K562 (cell line): ENCODE data around the gene TBX19. TPM values are rescaled to one million over a fixed set of nuclear protein-coding genes. Genes with fewer than 3 reads are reported as not detected.

Experiments
- ATAC-seq: fragments of 200-7000 bp; cut with Tn5 transposase; 3 replicates; pipeline ENCODE4 v1.9.1; 2020; ENCODE audit warnings: moderate library complexity
- BruUV-seq: library from RNA; stranded (reverse); fragments of 400-500 nt; replicated peaks from 2 replicates; lab custom pipeline; 2021; lab: Mats Ljungman, UMichigan
- CTCF ChIA-PET: fragments of 300-600 bp; formaldehyde crosslinking; extraction: SDS; loops from one replicate; lab custom pipeline; 2021; ENCODE audit warnings: low intra/inter-chr PET ratio; lab: Yijun Ruan, JAX
- POLR2A ChIA-PET: fragments of 300-600, 350-650 bp; sonication (Branson Sonifier 250); formaldehyde crosslinking; extraction: SDS; loops from one replicate; lab custom pipeline; 2021; ENCODE audit warnings: antibody characterized with exemption, inconsistent platforms; lab: Yijun Ruan, JAX
- DNase-seq, 4 experiments: peaks; one replicate each; pipeline versions ENCODE4 v3.0.0 to v3.0.0-alpha.2; 2011 to 2018; ENCODE audit warnings: low spot score in 3 of 4, mixed read lengths in 3 of 4; ENCODE audit errors: extremely low read depth in 1 of 4
- FAIRE-seq: peaks from 2 replicates; lab custom pipeline; 2011; peaks lifted over from hg19 to GRCh38; lab: Jason Lieb, UNC
- H2AFZ ChIP-seq: 2 replicates; pipeline ENCODE4 v1.6.0; 2011; ENCODE audit warnings: low read depth, low read length, control low read depth, inconsistent platforms
- H3K27ac ChIP-seq: fragments of 200-600 bp; 3 replicates; pipeline ENCODE4 v1.8.0; 2011; ENCODE audit warnings: low read depth, mild to moderate bottlenecking, control low read depth, inconsistent platforms, low read length, moderate library complexity, mixed read lengths; ENCODE audit errors: extremely low read depth
- H3K27me3 ChIP-seq, 2 experiments: fragments of 300-600 bp in 1 of 2; 2 replicates in 1 of 2; 3 replicates in 1 of 2; pipeline versions ENCODE4 v1.6.0 to v1.8.0; 2011; ENCODE audit warnings: inconsistent platforms in 2 of 2, low read length in 2 of 2, mild to moderate bottlenecking in 1 of 2, mixed read lengths in 1 of 2, moderate library complexity in 1 of 2; ENCODE audit not compliant: control insufficient read depth in 2 of 2, insufficient read depth in 2 of 2
- H3K36me3 ChIP-seq: fragments of 300-600 bp; 3 replicates; pipeline ENCODE4 v1.8.0; 2011; ENCODE audit warnings: mild to moderate bottlenecking, low read length, inconsistent platforms; ENCODE audit not compliant: control insufficient read depth, insufficient read depth
- H3K4me1 ChIP-seq, 2 experiments: fragments of 200-600 bp in 1 of 2; replicated peaks in 1 of 2; 2 replicates in 1 of 2; 3 replicates in 1 of 2; pipeline versions ENCODE4 v1.5.1 to v1.8.0; 2011; ENCODE audit warnings: inconsistent platforms in 2 of 2, low read length in 2 of 2, mild to moderate bottlenecking in 1 of 2, mixed read lengths in 1 of 2, moderate library complexity in 1 of 2; ENCODE audit not compliant: control insufficient read depth in 2 of 2, insufficient read depth in 2 of 2
- H3K4me2 ChIP-seq: 2 replicates; pipeline ENCODE4 v1.6.1; 2011; ENCODE audit warnings: low read length, control low read depth, inconsistent platforms, mixed read lengths; ENCODE audit not compliant: insufficient read depth
- H3K4me3 ChIP-seq: fragments of 200-600 bp; sonication (generic), shearing (Covaris generic); 2 replicates; pipeline ENCODE4 v1.5.1; 2016; ENCODE audit warnings: control low read depth, inconsistent platforms
- H3K79me2 ChIP-seq: fragments of 200-600 bp; 3 replicates; pipeline ENCODE4 v1.8.0; 2011; ENCODE audit warnings: low read length, inconsistent platforms; ENCODE audit not compliant: control insufficient read depth, insufficient read depth
- H3K9ac ChIP-seq, 2 experiments: 2 replicates each; pipeline versions ENCODE4 v1.6.0 to v1.6.1; 2011; ENCODE audit warnings: low read depth in 2 of 2, low read length in 2 of 2, control low read depth in 1 of 2, inconsistent platforms in 1 of 2, mild to moderate bottlenecking in 1 of 2, mixed read lengths in 1 of 2; ENCODE audit not compliant: insufficient read depth in 1 of 2
- H3K9me1 ChIP-seq: one replicate; pipeline ENCODE4 v1.6.0; 2011; ENCODE audit warnings: inconsistent platforms, mild to moderate bottlenecking, low read length, moderate library complexity; ENCODE audit not compliant: control insufficient read depth, insufficient read depth
- H3K9me3 ChIP-seq: replicated peaks from 2 replicates; pipeline ENCODE4 v1.5.1; 2011; ENCODE audit warnings: low read depth, low read length, inconsistent platforms; ENCODE audit not compliant: control insufficient read depth, insufficient read depth
- H4K20me1 ChIP-seq: replicated peaks from 2 replicates; pipeline ENCODE4 v1.6.1; 2011; ENCODE audit warnings: low read length, inconsistent platforms, mixed read lengths; ENCODE audit not compliant: control insufficient read depth, insufficient read depth
- BMI1 ChIP-seq: fragments of 150-350 bp; IDR thresholded peaks from 2 replicates; pipeline ENCODE4 v1.6.1; 2014; ENCODE audit warnings: low read length
- CCNT2 ChIP-seq: IDR thresholded peaks from 2 replicates; pipeline ENCODE4 v1.6.1; 2011; ENCODE audit warnings: borderline replicate concordance, low read depth, mild to moderate bottlenecking, moderate library complexity, mixed read lengths, low read length; ENCODE audit not compliant: insufficient read length; ENCODE audit errors: extremely low read depth
- COPS2 ChIP-seq: fragments of 450-650 bp; conservative IDR thresholded peaks from 2 replicates; pipeline ENCODE4 v1.6.1; 2016; ENCODE audit warnings: mild to moderate bottlenecking, moderate library complexity
- FOXK2 ChIP-seq, 2 experiments: fragments of 450-650 bp; IDR thresholded peaks in 1 of 2; conservative IDR thresholded peaks in 1 of 2; 2 replicates each; pipeline ENCODE4 v1.6.1; 2016; ENCODE audit warnings: low read depth in 2 of 2, mild to moderate bottlenecking in 1 of 2
- POLR3G ChIP-seq: IDR thresholded peaks from 2 replicates; pipeline ENCODE4 v1.6.1; 2011; ENCODE audit not compliant: insufficient read length, insufficient replicate concordance; ENCODE audit errors: extremely low read depth
- RBM17 ChIP-seq: fragments of 200-400 bp; formaldehyde crosslinking; IDR thresholded peaks from 2 replicates; pipeline ENCODE4 v1.6.1; 2017; ENCODE audit warnings: low read depth, mild to moderate bottlenecking, low read length, borderline replicate concordance
- SPI1 ChIP-seq: IDR thresholded peaks from 2 replicates; pipeline ENCODE4 v1.6.1; 2011; ENCODE audit warnings: low read depth, low read length, control low read depth, borderline replicate concordance
- ZBTB17 ChIP-seq: fragments of 450-650 bp; formaldehyde crosslinking; IDR thresholded peaks from 2 replicates; pipeline ENCODE4 v1.4.0; 2020; ENCODE audit warnings: mild to moderate bottlenecking
- ZNF311 ChIP-seq: fragments of 250-450 bp; sonication (Bioruptor Pico); IDR thresholded peaks from 2 replicates; pipeline ENCODE4 v1.4.0; 2020; ENCODE audit warnings: mild to moderate bottlenecking, moderate library complexity
- ZSCAN32 ChIP-seq: fragments of 450-650 bp; formaldehyde crosslinking; IDR thresholded peaks from 2 replicates; pipeline ENCODE4 v1.4.0; 2020; ENCODE audit warnings: mild to moderate bottlenecking, moderate library complexity
- WGBS: fragments of 100-300 bp; shearing (Covaris generic); methylation state at CpG from one replicate; pipeline ENCODE4 v1.1.6; 2016; ENCODE audit warnings: low coverage, mixed read lengths; ENCODE audit not compliant: insufficient coverage; ENCODE audit errors: missing lambda C conversion rate; 5-methylcytosine and 5-hydroxymethylcytosine counted together
- in situ Hi-C: fragments of 300-500 bp; cut with MboI; formaldehyde crosslinking; loops from 4 replicates; pipeline ENCODE4 v1.15.0; 2018; ENCODE audit warnings: inconsistent platforms, mixed read lengths
- intact Hi-C: fragments of 100-400 bp; cut with micrococcal nuclease; formaldehyde crosslinking; loops from 2 replicates; pipeline ENCODE4 v1.14.2; 2022
- polyA plus RNA-seq, 8 experiments: library from polyadenylated mRNA; depleted of rRNA in 4 of 8; stranded (reverse) in 5 of 8; unstranded in 3 of 8; fragments of >200 nt; fragmentation: Nextera tagmentation in 2 of 8; fragmentation: Illumina TruSeq in 1 of 8; extraction: Ambion mirVana in 2 of 8; extraction: Trizol in 1 of 8; gene quantifications; 2 replicates each; pipeline versions ENCODE4 v1.2.1 to v1.2.3, GENCODE V29; 2011 to 2014; ENCODE audit warnings: inconsistent platforms in 1 of 8, missing spikeins in 1 of 8
- total RNA-seq, 7 experiments: library from RNA; depleted of rRNA in 6 of 7; stranded (reverse); fragments of >200 nt in 6 of 7; fragmentation: Illumina TruSeq in 2 of 7; extraction: Trizol in 2 of 7; gene quantifications; 2 replicates each; pipeline versions ENCODE4 v1.2.1 to v1.2.3, GENCODE V29; 2011 to 2021; ENCODE audit warnings: low replicate concordance in 1 of 7
- TF ChIP-seq, protein P1 (sequence below): IDR thresholded peaks from 3 replicates; pipeline ENCODE4 v1.6.1; 2011; ENCODE audit warnings: borderline replicate concordance, mild to moderate bottlenecking; ENCODE audit not compliant: insufficient read length, insufficient read depth

TBX19 gene
- total and polyA plus RNA-seq, 9 of the 15 experiments (the other 6 are each of a cell fraction or from before 2014, with no cell fraction given) = 0.32 to 3.1 (median 0.95) TPM

DNA sequence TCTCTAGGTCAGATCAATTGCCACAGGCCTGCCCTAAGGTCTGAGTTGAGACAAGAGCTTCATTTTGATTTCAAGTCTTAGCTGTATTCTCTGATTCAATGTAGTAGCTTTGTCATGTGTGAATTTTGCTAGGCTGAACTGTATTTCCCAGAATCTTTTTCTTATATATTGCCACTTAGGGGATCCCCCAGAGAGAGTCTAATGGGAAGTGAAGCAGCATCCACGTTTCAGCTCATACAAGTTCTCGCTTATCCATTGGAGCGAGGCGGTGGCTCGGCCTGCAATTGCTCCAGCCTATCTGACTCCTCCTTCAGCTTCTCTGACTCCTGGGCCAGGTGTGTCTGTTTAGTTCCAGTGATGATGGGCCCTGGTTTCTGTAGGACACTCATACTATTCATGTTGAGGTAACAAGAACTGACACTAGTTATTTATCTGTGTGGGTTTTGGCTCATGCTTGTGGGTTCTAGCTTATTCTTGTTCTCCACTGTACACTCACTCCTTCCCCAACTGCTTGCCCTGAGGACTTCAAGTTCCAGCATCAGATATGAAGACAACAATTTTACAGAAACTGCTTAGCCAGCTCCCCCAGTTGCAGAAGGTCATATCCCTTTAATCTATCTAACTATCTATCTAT lies 48.2 kb downstream of the TBX19 start:
- H3K4me3 ChIP-seq = no peak overlapping the region
- POLR2A ChIA-PET = interaction anchor here (0.9 to 1.2 kb wide), 2 partner anchors 25 to 27 kb away, joined by 3 read pairs; no protein-coding TSS in a partner anchor

More for the DNA sequence above, 48.2 kb downstream of the TBX19 start:
- BruUV-seq = no TSS peak
- Histone ChIP-seq H3K27me3 (no peaks in the 10 kb centered on the region), H3K27ac (no peak overlapping the region), H3K9me3 (no peaks in the 10 kb centered on the region), H3K9ac (no peak overlapping the region), H4K20me1 (no peaks in the 10 kb centered on the region), H3K36me3 (no peaks in the 10 kb centered on the region), H3K4me1 (no peaks in the 10 kb centered on the region), H2AFZ (no peak overlapping the region), H3K4me2 (no peak overlapping the region), H3K79me2 (no peaks in the 10 kb centered on the region), H3K9me1 (no peaks in the 10 kb centered on the region)
- in situ Hi-C loops (no loop called here), intact Hi-C loops (no loop called here)
- TF ChIP-seq BMI1 (no peak), SPI1 (no peak), CCNT2 (no peak), COPS2 (no peak), ZBTB17 (CRISPR knock-in tag) (no peak), FOXK2 (conservative IDR thresholded peaks at IDR 0.05 in 1 of 2, IDR thresholded peaks at IDR 0.05 in 1 of 2; ENCODE audit: low read depth in 2 of 2) (no peak), ZSCAN32 (CRISPR knock-in tag) (no peak), POLR3G (no peak), RBM17 (no peak), ZNF311 (CRISPR knock-in tag) (no peak)
- TF ChIP-seq, protein P1, sequence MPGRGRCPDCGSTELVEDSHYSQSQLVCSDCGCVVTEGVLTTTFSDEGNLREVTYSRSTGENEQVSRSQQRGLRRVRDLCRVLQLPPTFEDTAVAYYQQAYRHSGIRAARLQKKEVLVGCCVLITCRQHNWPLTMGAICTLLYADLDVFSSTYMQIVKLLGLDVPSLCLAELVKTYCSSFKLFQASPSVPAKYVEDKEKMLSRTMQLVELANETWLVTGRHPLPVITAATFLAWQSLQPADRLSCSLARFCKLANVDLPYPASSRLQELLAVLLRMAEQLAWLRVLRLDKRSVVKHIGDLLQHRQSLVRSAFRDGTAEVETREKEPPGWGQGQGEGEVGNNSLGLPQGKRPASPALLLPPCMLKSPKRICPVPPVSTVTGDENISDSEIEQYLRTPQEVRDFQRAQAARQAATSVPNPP = no peak
- no peak for ATAC-seq
- no peak for FAIRE-seq
- CTCF ChIA-PET = interaction anchor here (0.6 kb wide), 1 partner anchor 191 kb away, joined by 4 read pairs; no protein-coding TSS in a partner anchor
- 67% methylated on average over 5 of the region's 5 CpGs for WGBS
- no peak for DNase-seq
